Heart right ventricle (tissue), 16 donors: ENCODE measurements around the gene HOXD8. TPM values are rescaled to one million over a fixed set of nuclear protein-coding genes. Genes with fewer than 3 reads are reported as not detected.

ENCODE experiments used
- ATAC-seq, 8 donors: fragments of 200-7000 bp; cut with Tn5 transposase; one replicate each; pipeline ENCODE4 v1.9.1; 2020; ENCODE audit warnings: mild to moderate bottlenecking in 8 of 8, moderate library complexity in 8 of 8, moderate number of reproducible peaks in 1 of 8
- DNase-seq, 2 donors: peaks; one replicate each; pipeline ENCODE4 v3.0.0-alpha.2; 2020
- H3K27ac ChIP-seq, 10 donors: fragments of 200-600 bp; sonication (generic) in 2 of 10; one replicate each; pipeline versions ENCODE4 v1.5.0 to v1.8.0; 2020 to 2022; ENCODE audit warnings: mild to moderate bottlenecking in 3 of 10
- H3K27me3 ChIP-seq, 7 donors: fragments of 200-600 bp; one replicate each; pipeline ENCODE4 v1.8.0; 2021 to 2022; ENCODE audit warnings: mild to moderate bottlenecking in 2 of 7
- H3K36me3 ChIP-seq, 9 donors: fragments of 200-600 bp; sonication (generic) in 1 of 9; one replicate each; pipeline versions ENCODE4 v1.5.0 to v1.8.0; 2020 to 2022; ENCODE audit warnings: mild to moderate bottlenecking in 2 of 9
- H3K4me1 ChIP-seq, 9 donors: fragments of 200-600 bp; sonication (generic) in 1 of 9; one replicate each; pipeline versions ENCODE4 v1.5.0 to v1.8.0; 2020 to 2022; ENCODE audit warnings: mild to moderate bottlenecking in 4 of 9
- H3K4me3 ChIP-seq, 10 donors: fragments of 200-600 bp; sonication (generic) in 2 of 10; one replicate each; pipeline versions ENCODE4 v1.5.0 to v1.8.0; 2020 to 2022; ENCODE audit warnings: mild to moderate bottlenecking in 7 of 10, moderate library complexity in 2 of 10
- H3K9me3 ChIP-seq, 11 donors: fragments of 200-600 bp in 10 of 11; sonication (generic) in 2 of 11; one replicate each; pipeline versions ENCODE4 v1.5.0 to v1.8.0; 2013 to 2022; ENCODE audit warnings: mild to moderate bottlenecking in 2 of 11, control low read depth in 1 of 11, moderate library complexity in 1 of 11
- WGBS, 2 donors: extraction: QIAGEN DNeasy Blood & Tissue Kit; methylation state at CpG; one replicate each; pipeline ENCODE4 v1.1.7; 2013; ENCODE audit warnings: inconsistent platforms in 1 of 2; 5-methylcytosine and 5-hydroxymethylcytosine counted together
- intact Hi-C, 10 donors: fragments of 100-400 bp; cut with DNase I; formaldehyde crosslinking; loops; one replicate each; pipeline versions ENCODE4 v1.11.1 to v1.14.2; 2022
- polyA plus RNA-seq, 2 donors: library from polyadenylated mRNA; stranded (reverse); fragments of 200-250 nt; gene quantifications; one replicate each; pipeline ENCODE4 v1.2.3, GENCODE V29; 2013
- total RNA-seq, 10 donors: library from RNA; stranded (reverse); fragmentation: NEBNext Ultra II Directional in 3 of 10; extraction: Animal tissue kit (Norgen Biotek cat#: 25700) in 3 of 10; gene quantifications; one replicate each; pipeline versions ENCODE4 v1.2.1 to v1.2.4, GENCODE V29; 2021 to 2023
- TF ChIP-seq, protein P1 (sequence below), 9 donors: fragments of 200-600 bp; sonication (generic) in 2 of 9; IDR thresholded peaks; one replicate each; pipeline versions ENCODE4 v1.5.0 to v1.8.0; 2021 to 2022; ENCODE audit warnings: antibody characterized with exemption in 9 of 9, mild to moderate bottlenecking in 5 of 9, moderate library complexity in 1 of 9
- donor health status: Arrhythmogenic right ventricular cardiomyopathy.
- donor health status: ischemic (EF 13 %, LVEDD 7.1; RV severe dilation, severe dysfunction).
- donor health status: healthy with polysubstance abuse.
- donor health status: DM: no; HTN: yes; CAD: no.
- donor health status: DM: no; HTN: no; CAD: no.
- donor health status: ischemic (EF 25% LVEDD 6.9; RV normal size, moderate dysfunction).
- donor health status: ischemic (EF 25% LVEDD 5.7; RV mildly dilated, moderate dysfunction).
- donor health status: healthy.
- donor health status: DM: yes; HTN: yes; CAD: no.
- donor health status: Ischemic cardiomyopathy.
- donor health status: ischemic (EF 35%, LVEDD 5.7; RV mildly dilated, moderate dysfunction).
- donor health status: nonischemic (EF 11% LVEDD 7.7; RV severe dilation, severe dysfunction).
- donor health status: DM: yes; HTN: yes; CAD: no.
- donor health status: PGD.
- donor health status: ischemic (EF 29% LVEDD 5.4; RV normal size, mild dysfunction).
- donor health status: nonischemic (EF 23%, LVEDD 6.1; RV moderate dilation, normal function).

HOXD8 gene
- total and polyA plus RNA-seq, 12 donors, result 0.26 to 1.5 (median 0.42) TPM; not detected in 2

GRCh38 chr2:176164611-176165369 is 35.3 kb downstream of the HOXD8 start:
- intact Hi-C loops, result no loop called here
- WGBS, 2 donors, result 6 to 17% methylated on average over 52 of the region's 52 CpGs
- peaks cover 47 to 100% (median 100%) of the 10 kb centered on the region in 7 donors for H3K27me3 ChIP-seq
- TF ChIP-seq, protein P1, sequence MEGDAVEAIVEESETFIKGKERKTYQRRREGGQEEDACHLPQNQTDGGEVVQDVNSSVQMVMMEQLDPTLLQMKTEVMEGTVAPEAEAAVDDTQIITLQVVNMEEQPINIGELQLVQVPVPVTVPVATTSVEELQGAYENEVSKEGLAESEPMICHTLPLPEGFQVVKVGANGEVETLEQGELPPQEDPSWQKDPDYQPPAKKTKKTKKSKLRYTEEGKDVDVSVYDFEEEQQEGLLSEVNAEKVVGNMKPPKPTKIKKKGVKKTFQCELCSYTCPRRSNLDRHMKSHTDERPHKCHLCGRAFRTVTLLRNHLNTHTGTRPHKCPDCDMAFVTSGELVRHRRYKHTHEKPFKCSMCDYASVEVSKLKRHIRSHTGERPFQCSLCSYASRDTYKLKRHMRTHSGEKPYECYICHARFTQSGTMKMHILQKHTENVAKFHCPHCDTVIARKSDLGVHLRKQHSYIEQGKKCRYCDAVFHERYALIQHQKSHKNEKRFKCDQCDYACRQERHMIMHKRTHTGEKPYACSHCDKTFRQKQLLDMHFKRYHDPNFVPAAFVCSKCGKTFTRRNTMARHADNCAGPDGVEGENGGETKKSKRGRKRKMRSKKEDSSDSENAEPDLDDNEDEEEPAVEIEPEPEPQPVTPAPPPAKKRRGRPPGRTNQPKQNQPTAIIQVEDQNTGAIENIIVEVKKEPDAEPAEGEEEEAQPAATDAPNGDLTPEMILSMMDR (IDR thresholded peaks at IDR 0.05), result no peak
- H3K9me3 ChIP-seq, result no peaks in the 10 kb centered on the region
- no peak overlapping the region for H3K27ac ChIP-seq
- no peak overlapping the region for H3K4me3 ChIP-seq
- H3K36me3 ChIP-seq, result no peaks in the 10 kb centered on the region
- peaks cover 3 to 29% (median 16%) of the 10 kb centered on the region in 9 donors for H3K4me1 ChIP-seq
- no peak for ATAC-seq
- no peak for DNase-seq

DNA sequence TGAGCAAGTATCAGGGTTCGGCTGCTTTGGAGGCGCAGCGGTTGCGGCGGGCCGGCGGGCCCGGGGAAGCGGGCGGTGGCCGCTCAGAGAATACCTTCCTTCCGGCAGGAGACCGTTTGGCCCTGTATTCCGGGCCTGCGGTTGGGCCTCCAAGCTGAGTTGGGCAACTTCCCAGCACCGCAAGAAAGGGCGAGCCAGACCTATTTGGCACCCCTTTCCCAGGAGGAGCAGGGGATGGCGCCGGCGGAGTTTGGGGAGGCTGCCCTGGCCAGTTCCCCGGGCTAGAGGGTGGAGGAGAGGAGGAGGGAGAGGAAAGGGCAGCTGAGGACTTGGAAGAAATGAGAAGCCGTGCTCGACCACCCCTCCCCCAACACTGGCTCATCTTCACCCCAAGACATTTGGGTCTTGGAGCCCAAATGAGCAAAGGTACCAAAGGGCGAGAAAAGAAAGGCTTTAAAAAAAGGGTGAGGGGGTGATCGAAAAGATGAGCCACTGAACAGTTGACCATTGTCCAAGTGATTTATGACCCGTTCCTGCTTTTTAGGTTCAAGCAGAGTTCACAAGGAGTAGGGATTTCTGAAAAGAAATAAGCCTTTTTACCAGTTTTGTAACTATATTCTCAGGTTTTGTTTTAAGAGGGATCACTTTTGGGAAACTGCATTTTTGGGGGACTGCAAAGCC is 36.0 kb downstream of the HOXD8 start:
- 5 to 24% methylated on average over 26 of the region's 26 CpGs for WGBS, 2 donors
- H3K4me3 ChIP-seq, result no peak overlapping the region
- no peak for ATAC-seq
- H3K4me1 ChIP-seq, result peaks cover 0 to 22% (median 9%) of the 10 kb centered on the region in 9 donors
- no peaks in the 10 kb centered on the region for H3K36me3 ChIP-seq
- DNase-seq, result no peak
- no peak overlapping the region for H3K27ac ChIP-seq
- TF ChIP-seq, protein P1 (IDR thresholded peaks at IDR 0.05), result no peak
- H3K9me3 ChIP-seq, result no peaks in the 10 kb centered on the region
- intact Hi-C loops, result no loop called here
- H3K27me3 ChIP-seq, result peaks cover 40 to 100% (median 100%) of the 10 kb centered on the region in 7 donors

- H3K4me3 ChIP-seq, result no peak overlapping the region
- H3K4me1 ChIP-seq, result peaks cover 0 to 24% (median 9%) of the 10 kb centered on the region in 9 donors
- no peak for DNase-seq
- TF ChIP-seq, protein P1 (IDR thresholded peaks at IDR 0.05), result no peak
- no peaks in the 10 kb centered on the region for H3K9me3 ChIP-seq
- no peaks in the 10 kb centered on the region for H3K36me3 ChIP-seq
- no peak overlapping the region for H3K27ac ChIP-seq
- peaks cover 34 to 100% (median 100%) of the 10 kb centered on the region in 7 donors for H3K27me3 ChIP-seq
- WGBS, 2 donors, result 37 to 46% methylated on average over 2 of the region's 2 CpGs
- ATAC-seq, result no peak
- intact Hi-C loops, result no loop called here
Observed at GRCh38 chr2:176166272-176166671, 36.8 kb downstream of the HOXD8 start.

GRCh38 chr2:176167398-176167797 is 37.9 kb downstream of the HOXD8 start:
- no peak for ATAC-seq
- Histone ChIP-seq H3K9me3 (no peaks in the 10 kb centered on the region), H3K4me3 (no peak overlapping the region), H3K27ac (no peak overlapping the region), H3K27me3 (peaks cover 40 to 100% (median 100%) of the 10 kb centered on the region in 7 donors), H3K36me3 (no peaks in the 10 kb centered on the region), H3K4me1 (peaks cover 0 to 29% (median 9%) of the 10 kb centered on the region in 9 donors)
- WGBS, 2 donors, result 54 to 63% methylated on average over 1 of the region's 1 CpG
- intact Hi-C loops, result no loop called here
- TF ChIP-seq, protein P1 (IDR thresholded peaks at IDR 0.05), result no peak
- no peak for DNase-seq
